ENCODE results near the gene MAGI2.
"Not testable (repeated sequence)": the region's sequence is repeated elsewhere in the genome, so short reads cannot be mapped to it uniquely, and the experiment has no call there.

The MAGI2 gene

DNA sequence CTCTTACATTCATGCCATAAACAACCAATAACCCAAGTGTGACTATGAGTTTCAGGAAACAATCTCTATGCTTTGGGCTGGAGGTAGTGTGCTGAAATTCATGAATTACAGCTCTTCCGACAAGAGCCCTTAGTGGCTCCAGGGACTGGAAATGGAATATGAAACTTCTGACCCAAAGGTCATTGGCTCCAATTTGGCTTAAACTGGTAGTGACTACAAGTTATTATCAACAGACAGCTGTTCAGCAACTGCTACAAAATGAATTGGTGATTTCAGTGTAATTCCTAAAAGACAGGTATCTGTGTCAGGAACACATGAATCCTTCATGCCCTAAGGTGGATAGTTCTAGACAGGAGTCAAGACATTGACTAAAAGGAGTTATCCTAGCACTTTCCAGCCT is 909.5 kb downstream of the MAGI2 start:
- DNase-seq (ENCODE audit: low spot score), result no peak

DNA sequence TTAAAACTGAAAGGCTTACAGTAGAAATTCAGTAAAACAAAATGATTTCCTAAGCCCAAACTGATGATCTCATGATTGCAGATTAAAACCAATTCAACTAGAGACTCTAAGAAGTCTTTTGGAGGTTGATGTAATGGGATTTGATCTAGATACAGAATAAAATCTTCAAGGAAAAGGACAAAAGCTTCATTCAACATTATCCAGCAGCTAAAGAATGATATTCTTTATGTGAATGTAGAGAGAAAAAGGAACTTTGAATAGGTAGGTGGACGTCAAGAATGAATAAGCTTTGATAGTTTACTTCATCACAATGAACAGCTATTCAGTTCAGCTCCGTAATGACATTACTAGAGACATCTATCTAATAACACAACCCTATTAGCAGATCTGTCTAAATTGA is 910.5 kb downstream of the MAGI2 start:
- DNase-seq (ENCODE audit: low spot score), result no peak

DNA sequence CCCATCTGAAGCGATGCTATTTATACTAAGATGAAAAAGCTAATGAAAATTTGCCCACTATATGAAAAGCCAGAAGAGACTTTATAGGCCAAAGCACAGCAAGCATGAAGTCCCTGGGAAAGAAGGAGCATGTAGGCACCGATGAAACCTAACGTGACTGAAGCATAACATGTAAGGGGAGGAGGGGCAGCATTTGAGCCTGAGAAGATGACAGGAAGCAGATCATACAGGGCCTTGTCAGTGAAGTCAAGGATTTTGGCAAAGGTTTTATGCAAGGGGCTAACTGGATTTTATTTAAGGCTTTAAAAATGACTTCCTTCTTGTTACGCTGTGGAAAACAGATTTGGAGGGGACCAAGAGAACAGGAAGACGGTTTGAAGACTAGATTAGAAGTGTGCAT is 910.9 kb downstream of the MAGI2 start:
- DNase-seq (ENCODE audit: low spot score), result no peak

DNA sequence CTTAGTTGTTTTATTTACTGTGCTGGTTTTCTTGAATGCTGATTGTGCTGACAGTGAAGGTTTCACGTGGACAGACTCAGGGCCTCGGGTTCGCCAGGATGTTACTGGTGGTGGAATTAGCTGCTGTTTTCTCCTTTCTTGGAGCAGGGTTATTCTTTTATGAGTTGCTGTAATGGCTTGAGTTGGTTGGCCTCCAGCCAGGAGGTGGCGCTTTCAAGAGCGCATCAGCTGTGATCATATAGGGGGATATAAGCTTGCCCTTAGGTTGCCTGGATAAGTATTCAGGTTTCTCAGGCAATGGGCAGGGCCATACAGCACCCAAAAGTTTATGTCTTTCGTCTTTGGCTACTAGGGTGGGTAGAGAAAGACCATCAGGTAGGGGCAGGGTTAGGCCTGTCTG is 913.6 kb downstream of the MAGI2 start:
- no peak for DNase-seq (ENCODE audit: low spot score)

DNA sequence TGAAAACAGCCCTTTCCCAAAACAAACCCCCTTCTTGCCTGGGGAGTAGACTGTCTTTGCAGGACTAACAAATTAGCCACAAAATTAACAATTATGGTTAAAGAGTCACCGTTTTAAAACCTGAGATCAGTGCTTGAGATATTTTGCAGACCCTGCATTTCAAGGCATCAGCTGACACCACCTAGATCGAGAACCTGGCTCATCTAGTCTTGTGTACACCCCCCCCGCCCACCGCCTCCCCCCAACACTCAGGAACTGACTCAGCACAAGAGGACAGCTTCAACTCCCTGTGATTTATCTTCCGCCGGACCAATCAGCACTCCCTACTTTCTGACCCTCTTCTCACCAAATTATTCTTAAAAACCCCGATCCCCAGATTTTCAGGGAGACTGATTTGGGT is 917.8 kb downstream of the MAGI2 start:
- DNase-seq (ENCODE audit: low spot score), result no peak

DNA sequence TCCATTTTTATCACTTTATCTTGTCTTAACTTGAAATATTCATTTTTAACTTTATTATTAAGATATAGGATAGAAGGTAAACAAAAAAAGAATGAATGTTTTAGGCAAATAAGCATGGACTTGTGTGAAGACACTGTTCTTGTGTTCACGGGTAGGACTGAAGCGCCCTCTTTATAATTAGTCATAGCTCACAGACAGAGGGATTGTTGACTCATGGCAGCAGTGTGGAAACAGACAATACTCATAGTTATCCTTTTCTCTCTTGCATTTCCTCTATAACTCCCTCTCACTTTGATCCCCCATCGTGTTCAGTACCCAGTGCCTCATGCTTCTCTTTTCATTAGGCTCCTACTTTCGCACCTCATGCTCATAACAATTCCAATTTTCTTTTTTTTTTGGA is 923.1 kb downstream of the MAGI2 start:
- no peak for DNase-seq (ENCODE audit: low spot score)

DNA sequence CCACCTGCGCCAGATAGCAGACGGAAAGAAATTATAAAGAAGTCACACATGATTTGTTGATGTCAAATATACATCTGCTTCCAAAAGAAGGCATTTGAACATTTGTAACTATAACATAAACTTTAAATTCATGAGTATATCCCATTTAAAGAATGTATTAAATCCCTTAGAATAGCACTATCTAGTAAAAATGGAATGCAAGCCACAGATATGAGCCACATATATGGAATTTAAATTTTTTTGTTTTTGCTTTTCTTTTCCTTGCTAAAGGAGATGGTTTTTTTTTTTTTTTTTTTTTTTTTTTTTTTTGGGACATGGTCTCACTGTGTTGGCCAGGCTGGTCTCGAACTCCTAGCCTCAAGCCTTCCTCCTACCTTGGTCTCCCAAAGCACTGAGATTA is 924.1 kb downstream of the MAGI2 start:
- DNase-seq (ENCODE audit: low spot score), result no peak

DNA sequence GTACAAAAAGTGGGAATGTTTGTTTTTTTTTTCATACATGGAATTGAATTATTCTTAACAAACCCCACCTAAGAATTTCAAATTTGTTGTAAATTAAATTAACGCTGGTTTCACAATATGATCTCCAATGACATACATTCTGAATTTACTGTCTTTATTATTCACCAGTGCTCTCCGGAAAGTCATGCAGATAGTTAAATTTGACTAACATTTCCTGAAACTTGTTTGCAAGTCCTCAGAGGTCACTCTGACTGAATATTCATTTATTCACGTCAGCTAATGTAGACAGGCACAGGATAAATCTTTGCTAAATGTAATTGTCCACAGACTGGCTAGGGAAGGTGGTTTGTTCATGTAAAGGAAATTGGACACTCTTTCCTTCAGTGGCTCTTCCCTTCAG is 924.5 kb downstream of the MAGI2 start:
- DNase-seq (ENCODE audit: low spot score), result no peak

DNA sequence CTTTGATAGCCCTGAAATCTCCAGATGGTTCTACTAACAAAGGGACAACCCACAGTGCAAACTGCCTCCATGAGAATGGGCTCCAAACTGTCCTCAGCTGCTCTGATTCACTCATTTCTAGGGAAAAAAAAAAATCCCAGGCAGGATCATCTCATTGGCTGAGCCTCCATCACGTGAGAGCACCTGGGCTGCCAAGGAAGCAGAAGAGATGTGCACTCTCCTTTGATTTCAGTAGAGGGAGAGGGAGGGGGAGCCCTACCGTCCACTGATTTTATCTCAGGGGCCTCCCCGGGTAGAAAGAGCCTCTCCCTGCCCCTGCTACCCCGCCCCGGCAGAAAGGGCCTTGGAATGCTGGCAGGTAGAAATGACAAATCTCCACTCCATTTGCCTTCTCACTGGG is 929.5 kb downstream of the MAGI2 start:
- DNase-seq (ENCODE audit: low spot score), result no peak

DNA sequence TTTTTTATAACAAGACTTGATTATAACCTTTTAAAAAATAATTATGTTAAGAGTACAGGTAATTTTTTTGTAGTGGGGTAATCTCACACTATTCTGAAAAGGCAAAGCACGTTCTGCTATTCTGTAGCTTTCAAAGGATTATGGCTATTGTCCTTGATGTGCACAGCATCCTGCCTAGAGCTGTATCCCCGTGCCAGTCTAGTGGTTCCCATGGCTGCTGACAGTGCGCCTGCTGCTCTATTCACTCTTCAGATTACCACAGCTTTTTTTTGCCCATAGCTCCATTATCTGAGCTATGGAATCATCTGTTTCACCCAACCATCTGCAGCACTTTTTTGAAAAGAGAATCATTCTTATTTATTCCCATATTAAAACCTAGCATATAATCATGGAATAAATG is 931.5 kb downstream of the MAGI2 start:
- no peak for DNase-seq (ENCODE audit: low spot score)

DNA sequence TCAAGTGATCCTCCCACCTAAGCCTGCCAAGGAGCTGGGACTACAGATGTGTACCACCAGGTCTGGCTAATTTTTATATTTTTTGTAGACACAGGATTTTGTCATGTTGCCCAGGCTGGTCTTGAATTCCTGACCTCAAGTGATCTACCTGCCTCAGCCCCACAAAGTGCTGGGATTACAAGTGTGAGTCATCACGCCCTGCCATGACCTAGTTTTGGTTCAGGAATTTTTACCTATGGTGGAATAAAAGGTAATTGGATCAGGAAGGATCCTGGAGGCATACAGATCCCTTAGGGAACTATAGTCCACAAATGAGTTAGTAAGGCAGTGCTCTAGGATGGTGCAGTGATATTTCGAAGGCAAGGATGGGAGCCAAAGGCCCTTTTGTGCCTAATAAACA is 937.0 kb downstream of the MAGI2 start:
- no peak for DNase-seq (ENCODE audit: low spot score)

DNA sequence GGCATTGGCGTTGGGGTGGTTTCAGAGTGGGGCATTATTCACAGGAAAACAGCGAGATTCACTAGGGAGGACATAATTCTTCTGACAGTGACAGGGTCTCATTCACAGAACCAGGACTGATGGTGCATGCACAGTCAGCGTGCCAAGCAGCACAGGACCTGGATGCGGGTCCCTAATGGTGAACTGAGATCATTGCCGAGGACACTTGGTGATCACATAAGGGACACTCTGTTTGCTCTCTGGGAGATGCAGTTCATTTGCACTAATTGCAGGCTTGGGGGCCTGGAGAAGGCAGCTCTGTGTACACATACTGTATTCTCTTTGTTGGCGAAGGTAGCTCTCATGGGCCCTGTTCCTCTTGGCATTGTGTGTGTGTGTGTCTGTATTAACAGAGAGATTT is 938.8 kb downstream of the MAGI2 start:
- no peak for DNase-seq (ENCODE audit: low spot score)

DNA sequence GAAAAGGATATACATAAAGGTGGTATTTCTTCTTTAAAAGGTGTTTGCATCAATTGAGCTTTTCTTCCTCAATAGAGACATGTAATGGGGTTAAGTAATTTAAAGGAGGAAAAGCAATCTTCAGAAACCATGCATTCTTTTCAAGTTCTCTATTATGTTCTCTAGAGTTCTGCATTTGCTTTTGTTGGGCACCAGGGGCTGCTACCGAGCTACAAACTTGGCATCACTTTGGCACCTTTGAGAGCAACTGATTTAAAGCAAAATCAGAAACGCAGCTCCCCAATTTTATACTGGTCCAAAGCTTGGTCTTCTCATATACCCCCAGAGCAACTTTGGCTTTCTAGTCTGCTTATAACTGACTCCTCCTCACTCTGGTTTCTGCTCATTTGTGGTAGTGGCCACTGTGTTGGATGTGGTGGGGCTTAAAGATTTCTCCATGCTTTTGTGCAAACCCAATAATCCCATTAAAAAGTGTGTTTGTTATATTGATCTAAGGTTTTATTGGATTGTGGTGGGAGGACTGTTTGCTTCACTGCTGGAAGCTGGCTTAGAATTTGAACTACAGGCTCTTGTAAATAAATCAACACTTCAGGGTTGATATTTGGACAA is 942.8 kb downstream of the MAGI2 start:
- DNase-seq (ENCODE audit: low spot score), result peak; percentile 6

DNA sequence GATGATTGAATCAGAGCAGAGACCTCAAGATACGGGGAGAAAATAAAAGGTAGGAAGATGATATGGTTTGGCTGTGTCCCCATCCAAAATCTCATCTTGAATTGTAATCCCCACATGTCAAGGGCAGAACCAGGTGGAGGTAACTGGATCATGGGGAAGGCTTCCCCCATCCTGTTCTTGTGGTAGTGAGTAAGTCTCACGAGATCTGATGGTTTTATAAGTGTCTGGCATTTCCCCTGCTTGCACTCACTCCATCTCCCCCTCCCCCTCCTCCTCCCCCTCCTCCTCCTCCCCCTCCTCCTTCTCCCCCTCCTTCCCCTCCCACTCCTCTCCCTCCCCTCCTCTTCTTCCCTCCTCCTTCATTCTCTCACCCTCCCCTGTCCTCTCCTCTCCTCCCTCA is 950.2 kb downstream of the MAGI2 start:
- DNase-seq (ENCODE audit: low spot score), result not testable (repeated sequence)

DNA sequence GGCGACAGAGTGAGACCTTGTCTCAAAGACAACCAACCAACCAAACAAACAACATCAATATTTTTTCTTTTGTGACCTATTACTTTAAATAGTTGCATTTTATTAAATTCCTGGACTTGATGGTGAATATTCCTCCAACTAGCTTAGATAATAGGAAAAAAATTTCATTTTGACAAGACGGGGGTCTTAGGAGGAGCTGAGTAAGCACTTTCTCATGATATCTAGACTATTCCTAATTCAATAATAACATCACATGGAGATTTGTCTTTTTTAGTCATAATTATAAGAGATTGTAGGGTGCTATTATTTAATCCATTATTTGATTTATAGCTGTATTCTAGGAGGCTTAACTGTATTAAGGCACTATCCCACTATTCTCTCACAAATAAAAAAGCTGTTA is 952.4 kb downstream of the MAGI2 start:
- no peak for DNase-seq (ENCODE audit: low spot score)

DNA sequence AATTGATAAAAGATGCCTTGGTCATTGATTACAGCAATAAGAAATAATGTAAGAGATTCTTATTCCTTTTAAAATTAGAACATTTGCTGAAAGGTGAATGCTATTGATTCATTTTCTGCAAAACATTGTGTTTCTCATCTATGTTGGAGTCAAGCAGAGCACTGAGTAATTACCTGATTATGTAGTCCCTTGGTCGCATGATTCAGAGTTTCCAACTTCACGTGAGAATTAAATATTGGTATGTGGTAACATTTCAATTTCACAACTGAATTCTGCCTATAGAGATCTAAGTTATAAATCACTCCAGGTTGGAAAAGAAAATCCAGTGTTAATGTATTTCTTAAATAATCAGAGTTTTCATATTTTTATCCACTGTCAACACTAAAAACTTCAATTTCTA is 953.5 kb downstream of the MAGI2 start:
- no peak for DNase-seq (ENCODE audit: low spot score)

DNA sequence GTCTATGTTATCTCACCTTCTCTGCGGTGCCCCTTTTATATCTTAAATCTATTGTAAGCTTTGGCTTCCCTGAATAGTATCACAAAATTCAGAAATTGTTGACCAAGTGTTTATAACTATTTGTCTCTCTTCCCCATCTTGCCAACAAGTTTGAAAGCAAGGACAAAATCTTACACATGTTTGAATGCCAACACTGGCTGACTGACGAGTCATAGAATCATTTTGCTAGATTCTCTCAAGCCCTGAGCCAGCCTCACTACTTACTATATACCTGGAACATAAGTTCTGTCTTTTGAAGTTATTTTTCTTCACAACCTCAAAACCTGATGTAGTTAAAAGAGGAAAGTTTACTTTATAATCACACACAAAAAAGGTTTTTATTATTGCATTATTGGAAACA is 954.2 kb downstream of the MAGI2 start:
- no peak for DNase-seq (ENCODE audit: low spot score)

DNA sequence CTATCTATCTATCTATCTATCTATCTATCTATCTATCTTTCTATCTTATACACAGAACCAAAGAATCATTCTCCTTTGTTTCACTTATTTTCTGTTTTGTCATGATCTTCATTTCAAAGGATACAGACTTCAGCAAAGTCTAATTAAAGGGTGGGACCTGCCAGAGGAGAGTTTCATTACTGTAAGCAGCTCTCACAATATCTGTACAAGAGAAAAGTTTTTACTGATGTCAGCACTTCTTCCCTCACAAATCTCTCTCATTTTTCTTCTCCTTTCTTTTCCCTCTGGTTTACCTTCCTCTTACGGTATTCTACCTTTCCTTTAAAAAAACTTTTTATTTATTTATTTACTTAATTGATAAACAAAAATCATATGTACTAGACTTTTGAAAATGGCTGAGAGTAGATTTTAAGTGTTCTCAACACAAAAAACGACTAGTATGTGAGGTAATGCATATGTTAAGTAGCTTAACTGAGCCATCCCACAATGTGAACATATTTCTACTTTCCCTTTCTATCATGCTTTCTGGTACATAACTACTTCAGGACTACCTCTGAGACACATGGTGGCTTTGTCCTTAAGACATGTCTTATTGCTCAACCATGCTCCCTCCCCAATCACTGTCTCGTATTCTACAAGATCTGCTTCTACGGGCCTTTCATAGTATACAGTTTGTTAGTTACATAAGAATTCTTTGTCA is 955.6 kb downstream of the MAGI2 start:
- no peak for DNase-seq (ENCODE audit: low spot score)

DNA sequence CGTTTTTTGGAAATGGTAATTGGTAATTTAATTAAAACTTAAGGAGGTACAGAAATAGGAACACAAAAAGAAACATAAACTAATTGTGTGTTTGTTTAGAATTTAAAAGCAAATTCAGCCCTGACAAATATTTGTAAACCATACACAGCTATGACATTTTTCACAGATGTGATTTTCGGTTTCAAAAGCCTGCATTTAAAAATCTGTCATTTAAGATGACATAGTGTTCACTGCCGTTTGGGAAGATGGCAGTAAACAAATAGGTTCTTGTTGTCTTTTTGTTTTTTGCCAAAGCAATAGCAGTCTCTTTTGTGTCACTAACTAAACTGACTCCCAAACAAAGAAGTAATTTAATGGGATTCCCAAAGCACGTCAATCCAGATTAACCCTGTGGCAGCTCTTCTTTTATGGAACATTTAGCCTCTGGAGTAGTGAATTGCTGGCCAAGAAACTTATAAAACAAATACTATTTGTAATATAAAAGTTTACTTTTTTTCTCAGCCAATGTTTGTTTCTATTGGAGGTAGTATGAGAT is 957.3 kb downstream of the MAGI2 start:
- no peak for DNase-seq (ENCODE audit: low spot score)

DNA sequence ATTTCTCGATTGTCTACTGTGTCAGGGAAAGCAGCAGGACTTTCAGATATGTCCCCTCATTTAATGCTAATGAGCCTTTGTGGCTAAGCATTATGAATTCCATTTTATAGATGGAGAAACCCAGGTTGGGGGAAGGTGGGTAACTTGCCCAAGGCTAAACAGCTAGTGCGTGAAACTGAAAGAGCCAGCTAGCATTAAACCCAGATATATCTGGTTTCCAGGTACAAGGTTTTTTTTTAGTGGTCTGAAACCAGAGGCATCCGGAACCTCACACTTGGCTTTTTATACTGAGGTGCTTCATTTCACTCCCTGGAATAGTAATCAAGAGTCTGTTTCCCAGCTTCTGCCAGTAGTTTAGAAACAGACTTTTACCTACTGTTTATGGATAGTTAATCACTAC is 960.1 kb downstream of the MAGI2 start:
- no peak for DNase-seq (ENCODE audit: low spot score)

DNA sequence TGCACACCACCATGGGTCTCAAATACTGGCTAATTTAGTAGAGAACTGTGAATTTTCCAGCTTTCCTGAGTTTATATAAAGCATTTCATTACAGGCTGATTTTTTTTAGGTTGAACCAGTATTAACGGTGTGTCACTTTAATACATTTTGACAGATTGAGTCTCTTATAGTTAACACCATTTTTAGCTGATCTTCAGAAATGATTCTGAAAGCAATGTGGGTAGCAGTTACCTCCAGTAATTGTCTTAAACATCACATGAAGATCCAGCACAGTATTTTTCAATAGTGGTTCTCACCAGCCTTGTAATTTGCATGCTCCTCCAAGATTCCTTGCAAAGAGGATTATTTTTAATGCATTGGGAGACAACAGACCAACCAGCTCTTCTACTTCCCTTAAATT is 961.3 kb downstream of the MAGI2 start:
- DNase-seq (ENCODE audit: low spot score), result no peak

DNA sequence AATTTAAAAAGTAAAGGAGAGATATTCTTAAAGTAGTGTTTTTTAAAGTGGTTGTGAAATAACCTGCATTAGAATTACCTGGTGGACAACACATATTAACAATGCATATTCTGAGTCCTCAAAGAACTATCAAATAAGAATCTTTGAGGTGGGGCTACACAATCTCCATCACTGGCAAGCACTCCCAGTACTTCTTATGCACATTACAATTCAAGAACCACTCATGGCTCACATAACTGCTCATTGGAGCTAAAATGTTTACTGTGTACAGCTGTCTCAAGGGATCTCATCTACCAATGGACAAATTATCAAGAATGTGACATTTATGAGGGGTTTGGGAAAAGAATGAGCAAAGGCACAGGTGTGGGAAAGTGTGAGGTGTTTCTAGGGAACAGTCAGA is 962.9 kb downstream of the MAGI2 start:
- no peak for DNase-seq (ENCODE audit: low spot score)

DNA sequence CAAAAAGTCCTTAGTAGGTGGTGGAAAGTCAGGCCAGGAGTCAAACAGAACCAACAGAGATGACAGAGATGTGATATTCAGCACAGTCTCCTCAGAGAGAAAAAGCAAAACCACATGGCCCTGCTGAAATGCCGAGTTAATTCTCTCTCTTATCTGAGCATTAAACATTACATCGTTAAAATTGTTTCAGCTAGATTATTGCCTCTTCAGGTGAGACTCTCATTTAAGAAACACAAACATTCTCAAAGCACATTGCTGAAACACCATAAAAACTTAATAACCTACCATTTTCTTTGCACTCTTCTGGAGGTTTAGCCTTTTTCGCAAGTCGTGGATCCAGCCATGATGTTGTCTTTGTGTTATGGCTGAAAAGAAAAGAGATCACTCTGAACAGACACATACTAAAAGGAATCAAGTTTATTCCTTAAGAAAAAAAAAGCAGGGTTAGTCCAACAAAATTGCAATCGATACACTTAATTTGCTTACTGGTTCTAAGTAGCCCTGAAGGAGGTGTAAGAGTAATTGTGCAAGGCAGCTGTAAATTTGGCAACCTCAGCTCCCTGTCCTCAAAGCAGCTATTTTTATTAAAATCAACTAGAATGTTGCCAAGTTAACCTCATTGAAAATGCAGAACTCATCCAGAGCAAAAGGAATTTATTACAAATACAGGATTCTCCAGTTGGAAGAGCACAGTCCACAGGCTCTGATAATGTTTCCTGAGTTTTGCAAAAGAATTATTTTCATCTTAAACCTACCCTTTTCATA is 963.8 kb downstream of the MAGI2 start:
- no peak for DNase-seq (ENCODE audit: low spot score)

All from activated CD4-positive, alpha-beta T cell treated with anti-CD3 and anti-CD28 coated beads, Interleukin-2, Interleukin-4, amounts not matched to agents 100 ng/mL and 50 ng/mL, durations not matched to agents 16 hours and 8 hours (primary cell).